Measurements from ENCODE around the gene IL17C. TPM values are rescaled to one million over a fixed set of nuclear protein-coding genes. Genes with fewer than 3 reads are reported as not detected.

The IL17C gene
- total and polyA plus RNA-seq, 2 donors, result 0.05 to 0.09 TPM

DNA sequence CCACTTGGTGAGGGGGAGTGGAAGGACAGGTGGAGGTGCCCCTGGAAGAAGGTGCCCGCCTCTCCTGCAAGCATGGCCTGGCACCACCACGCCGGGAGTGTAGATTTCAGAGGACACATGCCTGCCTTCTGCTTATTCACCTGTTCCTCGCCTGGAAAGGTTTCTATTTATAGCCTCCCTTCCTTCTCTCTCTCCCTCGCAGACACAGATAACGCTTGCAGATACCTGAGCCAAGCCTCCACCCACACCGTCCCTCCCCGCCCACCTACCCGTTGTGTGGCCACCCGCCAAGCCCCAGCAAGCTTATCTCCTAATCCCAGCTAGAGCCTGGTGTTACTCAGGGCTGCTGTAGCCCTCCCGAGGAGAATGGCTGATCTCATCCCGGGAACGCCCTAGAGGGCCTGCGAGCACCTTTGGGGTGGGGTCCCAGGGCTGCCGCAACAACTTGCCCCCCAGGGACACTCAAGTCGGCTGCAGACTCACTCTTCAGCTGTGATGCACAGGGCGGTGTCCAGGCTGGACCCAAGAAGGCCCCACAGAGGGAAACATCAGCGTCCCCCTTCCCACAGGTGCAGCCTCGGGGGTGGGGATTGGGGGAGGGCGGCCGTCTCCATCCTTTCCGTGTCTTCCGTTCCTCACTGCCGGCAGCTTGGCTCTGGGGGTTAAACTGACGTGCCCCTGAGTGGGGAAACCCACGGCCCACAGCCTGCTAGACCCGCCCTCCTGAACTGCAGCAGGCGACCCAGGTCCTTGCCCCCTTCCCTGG lies 49.8 kb downstream of the IL17C start:
- no peaks in the 10 kb centered on the region for H3K36me3 ChIP-seq (ENCODE audit: control insufficient read depth in 2 of 2, insufficient read depth in 2 of 2, low read length in 1 of 2)
- peaks cover 19 to 64% of the 10 kb centered on the region in 2 donors for H3K27me3 ChIP-seq (ENCODE audit: control insufficient read depth in 2 of 2, insufficient read depth in 1 of 2, low read length in 1 of 2)
- no peak for DNase-seq (ENCODE audit: low read depth in 6 of 9, low spot score in 9 of 9)
- H3K4me1 ChIP-seq (ENCODE audit: control insufficient read depth in 2 of 2, insufficient read depth in 2 of 2, low read length in 2 of 2), result peaks cover 28 to 62% of the 10 kb centered on the region in 2 donors
- no peak overlapping the region for H3K4me3 ChIP-seq (ENCODE audit: low read length in 2 of 2)
- peaks cover 0 to 5% of the 10 kb centered on the region in 2 donors for H3K9me3 ChIP-seq (ENCODE audit: control insufficient read depth in 2 of 2, insufficient read depth in 1 of 2, low read length in 1 of 2)
- no peak overlapping the region for H3K27ac ChIP-seq (ENCODE audit: low read depth in 1 of 2, low read length in 1 of 2)
- WGBS, result 73% methylated on average over 28 of the region's 28 CpGs

Other genes starting within 250 kb of the IL17C start
- gene ZFPM1, start 185.3 kb upstream of the IL17C start, total RNA-seq, result 1.6 TPM
- gene ZFPM1, start 185.3 kb upstream of the IL17C start, polyA plus RNA-seq, result 4.2 TPM
- 11.2 TPM for gene ZC3H18, start 68.2 kb upstream of the IL17C start, total RNA-seq
- 28.9 TPM for gene ZC3H18, start 68.2 kb upstream of the IL17C start, polyA plus RNA-seq
- 200 TPM for gene CYBA, start 12.5 kb downstream of the IL17C start, total RNA-seq
- 208 TPM for gene CYBA, start 12.5 kb downstream of the IL17C start, polyA plus RNA-seq
- 22.1 TPM for gene MVD, start 24.5 kb downstream of the IL17C start, total RNA-seq
- 30.2 TPM for gene MVD, start 24.5 kb downstream of the IL17C start, polyA plus RNA-seq
- 1.5 TPM for gene SNAI3, start 47.9 kb downstream of the IL17C start, total RNA-seq
- 2.9 TPM for gene SNAI3, start 47.9 kb downstream of the IL17C start, polyA plus RNA-seq
- gene RNF166, start 67.8 kb downstream of the IL17C start, total RNA-seq, result 32.6 TPM
- gene RNF166, start 67.8 kb downstream of the IL17C start, polyA plus RNA-seq, result 144 TPM
- 14.7 TPM for gene CTU2, start 67.9 kb downstream of the IL17C start, total RNA-seq
- 18.6 TPM for gene CTU2, start 67.9 kb downstream of the IL17C start, polyA plus RNA-seq
- 25.2 TPM for gene PIEZO1, start 146.6 kb downstream of the IL17C start, total RNA-seq
- gene PIEZO1, start 146.6 kb downstream of the IL17C start, polyA plus RNA-seq, result 115 TPM
- gene CDT1, start 165.2 kb downstream of the IL17C start, total RNA-seq, result 11.7 TPM
- 1.4 TPM for gene CDT1, start 165.2 kb downstream of the IL17C start, polyA plus RNA-seq
- gene APRT, start 173.4 kb downstream of the IL17C start, total RNA-seq, result 198 TPM
- 122 TPM for gene APRT, start 173.4 kb downstream of the IL17C start, polyA plus RNA-seq
- 4.8 TPM for gene GALNS, start 218.4 kb downstream of the IL17C start, total RNA-seq
- gene GALNS, start 218.4 kb downstream of the IL17C start, polyA plus RNA-seq, result 23.9 TPM
- 54.1 TPM for gene TRAPPC2L, start 218.6 kb downstream of the IL17C start, total RNA-seq
- 49.1 TPM for gene TRAPPC2L, start 218.6 kb downstream of the IL17C start, polyA plus RNA-seq
- gene PABPN1L, start 228.1 kb downstream of the IL17C start, total RNA-seq, result 0.09 TPM
- gene PABPN1L, start 228.1 kb downstream of the IL17C start, polyA plus RNA-seq, result 0.34 TPM

Measured in thymus (tissue), 11 donors.